Renal cortex interstitium (tissue), 15 donors: Measurements from ENCODE around the gene USP3. TPM values are rescaled to one million over a fixed set of nuclear protein-coding genes. Genes with fewer than 3 reads are reported as not detected.

Experiments
- DNase-seq, 11 donors: peaks; one replicate each; pipeline ENCODE4 v3.0.0-alpha.2; 2013; ENCODE audit warnings: low read depth in 9 of 11, low spot score in 4 of 11; ENCODE audit errors: extremely low read depth in 1 of 11
- long read RNA-seq, 16 experiments: transcript quantifications; one replicate each; lab custom pipeline, GENCODE V29; 2026
- polyA plus RNA-seq, 3 donors: library from polyadenylated mRNA; unstranded; fragments of 120-200 nt; gene quantifications; one replicate each; pipeline ENCODE4 v1.2.1, GENCODE V29; 2013; ENCODE audit not compliant: insufficient read length in 3 of 3

USP3 gene, protein sequence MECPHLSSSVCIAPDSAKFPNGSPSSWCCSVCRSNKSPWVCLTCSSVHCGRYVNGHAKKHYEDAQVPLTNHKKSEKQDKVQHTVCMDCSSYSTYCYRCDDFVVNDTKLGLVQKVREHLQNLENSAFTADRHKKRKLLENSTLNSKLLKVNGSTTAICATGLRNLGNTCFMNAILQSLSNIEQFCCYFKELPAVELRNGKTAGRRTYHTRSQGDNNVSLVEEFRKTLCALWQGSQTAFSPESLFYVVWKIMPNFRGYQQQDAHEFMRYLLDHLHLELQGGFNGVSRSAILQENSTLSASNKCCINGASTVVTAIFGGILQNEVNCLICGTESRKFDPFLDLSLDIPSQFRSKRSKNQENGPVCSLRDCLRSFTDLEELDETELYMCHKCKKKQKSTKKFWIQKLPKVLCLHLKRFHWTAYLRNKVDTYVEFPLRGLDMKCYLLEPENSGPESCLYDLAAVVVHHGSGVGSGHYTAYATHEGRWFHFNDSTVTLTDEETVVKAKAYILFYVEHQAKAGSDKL
- 10 to 100 TPM; 35.3 to 44.2 (median 39.3) TPM for polyA plus RNA-seq
- long read RNA-seq, donor 1, partial matches to known transcripts = 0 of 4 reads
- long read RNA-seq, donor 1, other reads (novel, unspliced or antisense) = 0 of 4 reads
- long read RNA-seq, donor 2, partial matches to known transcripts = 0 of 3 reads
- long read RNA-seq, donor 2, other reads (novel, unspliced or antisense) = 0 of 3 reads
- long read RNA-seq, donor 3, full-length matches to known transcripts = 8 of 8 reads
- long read RNA-seq, donor 3, partial matches to known transcripts = 0 of 8 reads
- long read RNA-seq, donor 3, other reads (novel, unspliced or antisense) = 0 of 8 reads
- long read RNA-seq, donor 4, partial matches to known transcripts = 0 of 5 reads
- long read RNA-seq, donor 4, other reads (novel, unspliced or antisense) = 0 of 5 reads
- long read RNA-seq, donor 5 = 0 reads
- long read RNA-seq, donor 6, partial matches to known transcripts = 0 of 4 reads
- long read RNA-seq, donor 6, other reads (novel, unspliced or antisense) = 0 of 4 reads
- long read RNA-seq, donor 7, partial matches to known transcripts = 0 of 2 reads
- long read RNA-seq, donor 7, other reads (novel, unspliced or antisense) = 0 of 2 reads
- long read RNA-seq, donor 8 = 0 reads
- long read RNA-seq, donor 9, partial matches to known transcripts = 5 of 9 reads
- long read RNA-seq, donor 9, other reads (novel, unspliced or antisense) = 0 of 9 reads
- long read RNA-seq, donor 10, partial matches to known transcripts = 0 of 5 reads
- long read RNA-seq, donor 10, other reads (novel, unspliced or antisense) = 0 of 5 reads
- long read RNA-seq, donor 11, partial matches to known transcripts = 0 of 4 reads
- long read RNA-seq, donor 11, other reads (novel, unspliced or antisense) = 0 of 4 reads
- long read RNA-seq, donor 12, partial matches to known transcripts = 0 of 4 reads
- long read RNA-seq, donor 12, other reads (novel, unspliced or antisense) = 0 of 4 reads
- long read RNA-seq, donor 13 = 0 reads
- long read RNA-seq, donor 14, partial matches to known transcripts = 0 of 3 reads
- long read RNA-seq, donor 14, other reads (novel, unspliced or antisense) = 0 of 3 reads
- long read RNA-seq, donor 15, partial matches to known transcripts = 0 of 5 reads
- long read RNA-seq, donor 15, other reads (novel, unspliced or antisense) = 0 of 5 reads
- long read RNA-seq, donor 16, transcript USP3-202 (15 exons, 2,333 nt) = major isoform, 9 of 13 reads
- long read RNA-seq, donor 16, partial matches to known transcripts = 0 of 13 reads
- long read RNA-seq, donor 16, other reads (novel, unspliced or antisense) = 0 of 13 reads

DNA sequence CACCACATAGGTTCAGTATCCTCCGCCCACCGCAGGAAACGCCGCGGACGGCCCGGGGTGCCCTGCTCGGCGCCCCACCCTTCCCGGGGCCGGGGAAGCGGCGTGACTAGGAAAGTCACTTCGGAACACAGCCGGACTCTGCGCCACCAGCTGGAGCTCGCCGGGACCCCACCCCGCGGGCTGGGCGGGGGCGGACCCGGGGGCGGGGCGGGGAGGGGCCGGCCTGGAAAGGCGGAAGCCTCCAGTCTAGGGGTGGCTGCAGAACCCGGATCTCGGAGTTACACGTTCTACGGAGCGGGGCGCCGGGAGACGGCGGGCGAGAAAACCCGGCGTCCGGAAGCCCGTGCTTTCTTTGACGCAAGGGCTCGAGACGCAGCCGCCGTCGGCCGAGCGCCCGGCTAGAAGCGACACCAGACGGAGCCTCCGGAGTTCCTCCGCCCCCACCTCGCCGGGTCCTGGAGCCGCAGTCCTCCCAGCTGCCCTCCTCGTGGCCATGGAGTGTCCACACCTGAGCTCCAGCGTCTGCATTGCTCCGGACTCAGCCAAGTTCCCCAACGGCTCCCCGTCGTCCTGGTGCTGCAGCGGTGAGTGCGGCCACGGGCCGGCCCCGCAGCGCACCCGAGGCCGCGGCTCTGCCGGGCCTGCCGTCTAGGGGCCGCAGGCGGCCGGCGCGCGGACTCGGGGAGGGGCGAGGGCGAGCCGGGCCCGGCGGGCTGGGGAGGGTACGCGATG lies at the start of gene USP3:
TSS of gene USP3 (plus strand) at position 347 of the 732 bp plus-strand sequence. CDS start at position 494, 147 bp downstream.
- peak; percentile 87 to 95 (median 92) for DNase-seq

DNA sequence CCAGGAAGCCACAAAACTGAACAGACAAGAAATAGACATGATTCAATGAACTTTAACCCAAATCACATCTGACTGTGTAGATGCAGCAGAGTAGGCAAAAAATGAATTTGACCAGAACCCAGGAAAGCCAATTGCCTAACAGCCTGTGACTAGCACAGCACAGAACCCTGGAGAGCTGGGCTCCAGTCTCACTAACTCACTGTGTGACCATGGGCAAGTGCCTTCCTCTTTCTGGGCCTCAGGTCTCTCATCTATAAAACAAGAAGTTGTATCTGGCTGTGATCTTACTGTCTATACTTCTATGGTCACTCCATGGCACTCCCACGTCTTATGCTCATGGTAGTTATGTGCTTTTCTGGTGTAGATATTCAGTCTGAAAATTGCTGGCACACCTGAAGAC lies 48.1 kb upstream of the USP3 start:
- DNase-seq = no peak

DNA sequence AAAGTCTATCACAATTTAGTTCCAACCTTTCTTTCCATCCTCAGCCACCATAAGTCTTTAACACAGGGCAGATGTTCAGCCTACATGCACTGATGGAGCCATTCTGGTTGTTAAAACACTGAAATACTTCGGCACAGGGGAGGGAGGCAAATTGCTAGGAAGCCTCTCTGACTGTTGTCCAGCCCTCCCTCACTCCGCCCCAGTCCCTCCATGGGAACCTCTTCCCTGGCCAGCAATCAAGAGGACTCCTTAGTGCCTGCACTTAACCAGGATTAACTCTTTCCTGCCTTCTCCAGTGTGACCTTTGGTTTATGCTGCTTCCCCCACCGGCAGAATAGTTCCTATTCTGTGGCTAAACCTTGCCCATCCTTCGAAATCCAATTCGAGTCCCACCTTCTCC lies 47.0 kb upstream of the USP3 start:
- DNase-seq = no peak

DNA sequence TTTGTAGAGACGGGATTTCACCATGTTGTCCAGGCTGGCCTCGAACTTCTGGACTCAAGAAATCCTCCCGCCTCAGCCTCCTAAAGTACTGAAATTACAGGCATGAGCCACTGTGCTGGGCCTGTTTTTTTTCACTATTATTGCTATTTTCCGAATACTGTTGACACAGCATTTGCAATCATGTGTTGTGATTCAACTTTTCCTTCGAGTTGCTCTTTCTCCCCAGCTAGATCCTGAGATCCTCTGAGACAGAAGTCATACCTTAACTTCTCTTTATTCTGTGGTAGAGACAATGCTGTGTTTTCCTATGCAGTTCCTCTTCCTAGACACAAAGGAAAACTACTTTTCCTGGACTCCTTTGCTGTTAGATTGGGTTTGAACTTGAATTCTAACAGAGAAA lies 46.4 kb upstream of the USP3 start:
- DNase-seq = no peak

DNA sequence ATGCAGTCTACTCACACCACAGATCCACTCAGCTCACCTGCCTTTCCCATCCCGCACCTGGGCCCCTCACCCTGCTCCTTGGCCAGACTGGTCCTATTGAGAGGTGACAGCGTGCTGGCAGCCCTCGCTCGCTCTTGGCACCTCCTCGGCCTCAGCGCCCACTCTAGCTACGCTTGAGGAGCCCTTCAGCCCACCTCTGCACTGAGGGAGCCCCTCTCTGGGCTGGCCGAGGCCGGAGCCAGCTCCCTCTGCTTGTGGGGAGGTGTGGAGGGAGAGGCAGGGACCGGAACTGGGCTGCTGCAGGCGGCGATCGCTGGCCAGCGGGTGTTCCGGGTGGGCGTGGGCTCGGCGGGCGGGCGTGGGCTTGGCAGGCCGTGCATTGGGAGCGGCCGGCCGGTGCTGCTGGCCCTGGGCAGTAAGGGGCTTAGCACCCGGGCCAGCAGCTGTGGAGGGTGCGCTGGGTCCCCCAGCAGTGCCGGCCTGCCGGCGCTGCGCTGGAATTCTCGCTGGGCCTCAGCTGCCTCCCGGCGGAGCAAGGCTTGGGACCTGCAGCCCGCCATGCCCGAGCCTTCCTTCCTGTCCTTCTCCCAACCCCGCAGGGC lies 45.5 kb upstream of the USP3 start:
- DNase-seq = no peak

DNA sequence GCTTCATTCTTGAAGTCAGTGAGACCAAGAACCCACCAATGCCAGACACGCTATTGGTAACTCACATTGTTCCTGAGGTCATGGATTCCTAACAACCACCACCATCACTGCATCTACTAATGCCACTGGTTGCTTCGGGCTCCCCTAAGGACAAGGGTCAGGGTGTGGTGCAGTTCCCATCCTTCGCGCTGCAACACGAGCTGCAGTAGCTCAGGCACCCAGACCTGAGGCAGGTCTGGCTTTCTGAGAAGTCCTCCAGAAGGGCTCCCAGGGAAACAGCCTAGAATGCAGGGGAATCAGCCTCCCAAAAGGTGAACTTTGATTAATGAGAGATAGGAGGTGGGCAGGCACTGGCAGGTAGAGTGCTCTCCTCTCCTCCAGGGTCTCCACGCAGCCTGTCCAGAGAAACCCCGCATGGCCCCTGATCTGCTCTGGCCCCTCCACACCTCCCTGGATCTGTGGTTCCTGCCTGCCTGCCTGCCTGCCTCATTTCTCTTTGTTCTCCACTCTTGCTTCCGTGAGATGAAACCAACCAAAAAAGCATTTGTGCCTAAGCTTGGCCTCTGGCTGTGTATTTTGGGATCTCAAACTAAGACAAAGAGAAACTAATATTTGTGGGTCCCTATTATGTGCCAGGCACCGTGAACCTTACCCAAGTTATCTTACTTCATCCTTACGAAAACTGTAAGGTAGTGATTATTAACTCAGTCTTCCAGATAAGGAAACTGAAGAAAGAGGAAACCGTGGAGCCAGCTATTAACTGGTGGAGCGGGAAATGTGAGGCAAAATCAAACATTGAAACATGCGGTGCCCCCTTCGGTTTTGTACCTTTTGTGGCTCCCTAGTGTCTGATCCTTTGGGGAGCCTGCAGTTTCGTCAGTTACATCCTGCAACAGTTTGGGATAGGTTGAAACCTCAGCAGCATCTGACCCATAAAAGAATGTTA lies 43.9 kb upstream of the USP3 start:
- DNase-seq = no peak

DNA sequence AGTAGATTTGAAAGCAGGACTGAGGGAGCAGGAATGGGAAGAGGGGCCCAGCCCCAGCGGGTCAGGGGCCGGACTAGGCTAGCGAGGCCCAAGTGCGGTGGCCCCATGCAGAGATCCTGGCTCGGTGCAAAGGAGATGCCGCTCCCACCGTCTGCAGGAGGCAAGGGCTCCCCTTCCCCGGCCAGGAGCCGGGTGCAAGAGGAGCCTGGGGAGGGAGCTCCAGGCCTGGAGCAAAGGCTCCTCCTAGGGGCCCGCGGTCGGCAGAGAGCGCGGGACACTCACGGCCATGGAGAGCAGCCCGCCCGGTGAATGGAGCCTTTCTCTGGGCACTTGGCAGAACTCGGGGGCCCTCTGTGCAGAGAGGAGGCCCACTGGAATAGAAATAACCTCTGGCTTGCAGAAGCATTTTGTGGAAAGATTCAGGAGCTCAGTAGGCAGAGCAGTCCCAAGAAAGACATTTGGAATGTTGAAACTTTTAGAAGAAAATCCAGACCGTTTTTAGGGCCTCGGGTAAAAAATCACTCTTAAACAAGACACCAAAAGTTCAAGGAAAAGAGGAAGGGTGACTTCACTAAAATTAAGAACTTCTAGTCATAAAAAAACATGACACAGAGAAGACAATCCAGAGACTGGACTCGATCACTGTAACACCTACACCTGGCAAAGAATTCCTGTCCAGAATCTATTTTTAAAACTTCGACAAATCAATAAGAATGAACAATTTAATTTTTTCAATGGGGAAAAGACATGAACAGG lies 43.0 kb upstream of the USP3 start:
- no peak for DNase-seq

DNA sequence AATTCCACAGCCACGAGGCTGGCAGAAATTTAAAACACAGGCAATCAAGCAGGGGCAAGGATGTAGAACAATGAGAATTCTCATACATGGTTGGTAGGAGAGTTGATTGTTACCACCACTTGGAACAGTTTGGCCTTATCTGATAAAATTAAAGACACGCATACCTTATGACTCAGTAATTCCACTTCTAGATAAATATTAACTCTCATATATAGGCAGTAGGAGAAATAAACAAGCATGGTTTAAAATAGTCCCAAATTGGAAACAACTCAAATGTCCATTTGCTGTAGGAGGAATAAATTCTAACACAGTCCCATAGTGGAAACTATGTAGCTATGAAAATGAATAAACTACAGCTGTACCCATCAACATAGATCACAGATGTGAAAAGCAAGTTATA lies 42.3 kb upstream of the USP3 start:
- no peak for DNase-seq

DNA sequence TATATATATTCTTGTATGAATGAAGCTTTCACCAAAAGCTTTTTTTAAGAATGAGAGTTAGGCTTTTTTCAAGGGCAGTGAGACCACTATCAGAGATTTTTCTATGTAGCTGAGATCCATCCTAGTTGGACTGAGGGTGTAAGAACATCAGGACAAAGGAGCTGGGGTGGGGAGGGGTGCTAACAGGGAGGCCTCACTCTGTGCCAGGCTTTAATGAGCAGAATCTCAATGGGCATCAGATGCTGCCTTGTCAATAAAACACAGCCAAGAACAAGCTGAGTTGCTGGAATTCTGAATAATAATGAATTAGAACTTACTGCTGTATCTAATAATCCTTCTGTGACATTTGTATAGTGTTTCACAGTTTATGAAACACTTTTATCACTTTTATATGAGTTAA lies 41.4 kb upstream of the USP3 start:
- DNase-seq = no peak

DNA sequence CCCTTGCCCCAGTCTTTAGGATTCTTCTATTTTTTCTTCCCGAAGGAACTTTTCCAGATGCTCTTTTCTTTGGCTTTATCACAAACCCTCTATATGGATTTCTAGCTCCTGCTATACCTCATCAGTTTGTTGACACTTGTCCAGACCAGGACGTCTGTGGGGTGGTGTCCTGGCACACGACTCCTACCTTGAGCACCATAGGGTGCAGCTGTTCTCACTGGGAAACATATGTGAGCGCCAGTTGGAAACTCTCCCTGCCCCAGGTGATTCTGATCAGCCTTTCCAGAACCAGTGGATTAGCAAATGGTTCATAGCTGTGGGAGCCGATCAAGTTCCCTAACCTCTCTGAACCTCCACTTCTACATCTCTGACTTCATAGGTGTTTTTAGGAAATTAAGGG lies 40.6 kb upstream of the USP3 start:
- DNase-seq = no peak

DNA sequence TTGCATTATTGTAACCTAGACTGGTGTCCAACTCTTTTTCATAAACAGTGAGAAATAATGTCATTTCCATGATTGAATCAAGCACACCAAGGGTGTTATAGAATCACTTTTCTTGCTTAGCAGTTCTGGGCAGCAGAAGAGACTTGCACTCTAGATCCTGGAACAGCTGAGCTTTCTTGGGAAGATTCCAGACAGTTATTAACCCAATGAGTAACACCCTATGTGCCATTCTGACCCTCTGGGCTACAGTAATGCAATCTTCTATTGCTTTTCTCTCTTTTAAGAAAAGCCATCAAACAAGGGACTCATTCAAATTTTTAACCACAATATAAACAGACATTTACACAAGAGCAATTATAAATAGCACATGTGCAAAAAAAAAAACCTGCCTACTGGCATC lies 39.3 kb upstream of the USP3 start:
- DNase-seq = no peak

DNA sequence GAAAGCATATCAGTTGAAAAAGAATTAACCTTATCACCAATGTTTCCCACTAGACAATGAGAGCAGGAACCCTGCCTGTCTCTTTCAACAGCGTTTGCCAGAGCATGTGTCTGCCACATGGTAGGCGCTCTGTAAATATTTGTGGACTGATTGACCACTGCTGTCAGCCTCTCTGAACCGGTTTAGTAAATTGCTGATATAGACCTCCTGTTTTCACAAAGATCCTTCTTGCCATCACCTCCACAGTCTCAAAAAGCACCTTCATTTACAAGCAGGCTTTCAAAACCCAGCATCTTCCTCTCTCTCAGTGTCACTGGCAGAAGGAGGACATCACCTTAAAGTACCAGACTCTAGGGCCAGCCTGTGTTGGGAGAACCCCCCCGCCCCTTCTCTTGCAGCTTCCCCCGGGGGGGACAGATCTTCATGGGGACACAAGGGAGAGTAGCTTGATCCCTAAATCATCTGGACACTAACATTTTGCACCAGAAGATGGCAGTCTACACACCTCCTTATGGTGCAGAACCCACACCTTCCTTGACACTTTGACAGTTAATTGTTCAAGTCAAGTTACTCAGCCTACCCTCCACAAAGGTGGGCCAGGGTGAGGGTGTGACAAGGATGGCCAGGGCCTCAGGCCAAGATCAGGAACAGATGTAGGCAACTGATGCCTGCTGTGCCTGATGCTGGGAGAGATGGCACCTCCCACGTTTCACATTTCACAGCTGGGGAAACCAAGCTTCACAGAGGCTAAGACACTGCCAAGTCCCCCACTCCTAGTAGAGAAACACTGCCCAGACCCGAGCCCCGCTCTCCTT lies 37.8 kb upstream of the USP3 start:
- DNase-seq = peak in 3 of 11 donors; percentile 35 to 53 (median 53)

DNA sequence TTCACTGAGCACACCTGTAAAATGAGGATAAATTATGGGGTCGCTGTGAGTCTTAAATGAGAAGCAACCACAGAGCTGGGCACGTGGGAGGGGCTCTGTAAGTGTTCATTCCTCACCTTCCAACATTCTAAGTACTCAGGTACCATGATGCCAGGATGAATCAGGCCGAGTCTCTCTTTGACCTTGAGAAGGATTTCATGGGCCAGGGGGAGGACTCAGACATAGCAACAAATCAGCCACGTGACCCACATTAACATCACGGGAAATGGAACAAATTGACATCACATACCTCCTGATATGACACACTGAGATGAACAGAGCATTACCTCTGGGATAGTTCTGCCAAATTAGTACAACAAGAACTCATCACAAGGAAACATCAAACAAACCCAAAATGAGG lies 35.2 kb upstream of the USP3 start:
- no peak for DNase-seq

DNA sequence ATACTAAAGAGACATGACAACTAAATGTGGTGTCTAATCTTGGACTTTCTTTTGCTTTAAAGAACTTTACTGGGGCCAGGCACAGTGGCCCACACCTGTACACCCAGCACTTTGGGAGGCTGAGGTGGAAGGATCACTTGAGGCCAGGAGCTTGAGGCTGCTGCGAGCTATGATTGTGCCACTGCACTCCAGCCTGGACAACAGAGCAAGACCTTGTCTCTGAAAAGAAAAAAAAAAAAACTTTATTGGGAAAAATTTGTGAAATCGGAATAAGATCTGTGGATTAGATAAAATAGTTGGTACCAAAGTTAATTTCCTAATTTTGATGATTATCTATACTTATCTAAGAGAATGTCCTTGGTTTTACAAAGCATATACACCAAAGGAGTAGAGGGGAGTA lies 34.4 kb upstream of the USP3 start:
- DNase-seq = no peak
